GM12872 (cell line): Measurements from ENCODE around the gene F2R.

Experiments
- TF ChIP-seq, protein P1 (sequence below): IDR thresholded peaks from 3 replicates; pipeline ENCODE4 v1.5.1; 2011; ENCODE audit warnings: low read depth, mild to moderate bottlenecking, low read length, moderate library complexity; ENCODE audit not compliant: insufficient read depth

F2R gene

DNA sequence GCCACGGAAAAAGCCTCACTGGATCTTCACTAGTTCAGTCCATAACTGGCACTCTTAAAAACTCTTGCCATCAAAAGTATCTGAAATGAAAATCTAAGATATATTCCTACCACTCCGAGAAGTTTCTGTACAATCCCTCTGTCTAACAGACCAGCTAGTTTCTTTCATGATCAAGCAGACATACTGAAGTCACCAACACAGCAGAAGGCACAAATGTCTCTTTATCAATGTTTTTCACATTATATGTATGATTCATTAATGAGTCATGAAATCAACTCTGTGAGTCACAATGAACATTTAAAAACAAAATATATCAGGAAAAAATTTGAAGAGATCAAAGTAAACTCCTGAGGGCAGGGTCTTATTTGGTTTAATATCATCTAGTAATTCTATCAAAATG lies 50.8 kb downstream of the F2R start:
- TF ChIP-seq, protein P1, sequence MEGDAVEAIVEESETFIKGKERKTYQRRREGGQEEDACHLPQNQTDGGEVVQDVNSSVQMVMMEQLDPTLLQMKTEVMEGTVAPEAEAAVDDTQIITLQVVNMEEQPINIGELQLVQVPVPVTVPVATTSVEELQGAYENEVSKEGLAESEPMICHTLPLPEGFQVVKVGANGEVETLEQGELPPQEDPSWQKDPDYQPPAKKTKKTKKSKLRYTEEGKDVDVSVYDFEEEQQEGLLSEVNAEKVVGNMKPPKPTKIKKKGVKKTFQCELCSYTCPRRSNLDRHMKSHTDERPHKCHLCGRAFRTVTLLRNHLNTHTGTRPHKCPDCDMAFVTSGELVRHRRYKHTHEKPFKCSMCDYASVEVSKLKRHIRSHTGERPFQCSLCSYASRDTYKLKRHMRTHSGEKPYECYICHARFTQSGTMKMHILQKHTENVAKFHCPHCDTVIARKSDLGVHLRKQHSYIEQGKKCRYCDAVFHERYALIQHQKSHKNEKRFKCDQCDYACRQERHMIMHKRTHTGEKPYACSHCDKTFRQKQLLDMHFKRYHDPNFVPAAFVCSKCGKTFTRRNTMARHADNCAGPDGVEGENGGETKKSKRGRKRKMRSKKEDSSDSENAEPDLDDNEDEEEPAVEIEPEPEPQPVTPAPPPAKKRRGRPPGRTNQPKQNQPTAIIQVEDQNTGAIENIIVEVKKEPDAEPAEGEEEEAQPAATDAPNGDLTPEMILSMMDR, result no peak

DNA sequence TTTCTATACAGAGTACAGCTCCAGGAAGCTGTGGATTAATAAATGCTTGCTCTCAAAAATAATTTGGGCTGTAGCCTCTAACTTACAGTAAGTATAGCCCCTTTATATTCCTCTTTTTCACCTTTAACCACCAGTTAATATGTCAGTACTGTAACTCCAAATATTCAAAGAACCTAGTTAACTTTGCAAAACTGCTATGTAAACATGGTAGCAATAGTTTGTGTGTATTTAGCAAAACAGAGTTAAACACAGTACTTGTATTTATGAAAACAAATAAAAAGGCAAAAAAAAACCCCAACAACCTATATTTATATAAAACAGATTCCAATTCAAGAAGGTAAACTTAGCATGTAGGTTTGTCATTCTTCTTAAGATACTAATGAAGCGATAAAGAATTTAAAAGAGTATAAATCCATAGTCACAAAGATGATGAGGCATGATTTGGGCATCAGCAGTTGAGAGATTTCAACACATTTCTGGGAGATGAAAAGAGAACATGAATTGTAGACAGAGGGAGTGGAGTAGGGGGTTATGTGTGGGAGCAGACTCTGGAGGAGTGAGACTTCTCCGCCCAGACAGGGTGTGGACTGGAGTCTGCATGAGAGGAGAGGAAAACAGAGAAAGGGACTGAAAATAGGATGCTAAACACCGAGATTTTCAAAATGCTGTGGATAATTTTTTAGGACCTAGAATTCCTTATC lies 55.9 kb downstream of the F2R start:
- TF ChIP-seq, protein P1, result no peak

DNA sequence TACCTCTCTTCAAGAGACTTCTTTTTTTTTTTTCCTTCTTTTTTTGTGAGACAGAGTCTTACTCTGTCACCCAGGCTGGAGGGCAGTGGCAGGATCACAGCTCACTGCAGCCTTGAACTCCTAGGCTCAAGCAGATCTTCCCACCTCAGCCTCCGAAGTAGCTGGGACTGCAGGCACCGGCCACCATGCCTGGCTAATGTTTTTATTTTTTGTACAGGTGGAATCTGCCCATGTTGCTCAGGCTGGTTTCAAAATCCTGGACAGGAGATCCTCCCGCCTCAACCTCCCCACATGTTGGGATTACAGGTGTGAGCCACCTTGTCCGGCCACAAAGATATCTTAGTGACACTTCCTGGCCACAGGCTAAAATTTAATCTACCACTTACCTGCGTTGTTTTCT lies 60.0 kb downstream of the F2R start:
- TF ChIP-seq, protein P1, result no peak

DNA sequence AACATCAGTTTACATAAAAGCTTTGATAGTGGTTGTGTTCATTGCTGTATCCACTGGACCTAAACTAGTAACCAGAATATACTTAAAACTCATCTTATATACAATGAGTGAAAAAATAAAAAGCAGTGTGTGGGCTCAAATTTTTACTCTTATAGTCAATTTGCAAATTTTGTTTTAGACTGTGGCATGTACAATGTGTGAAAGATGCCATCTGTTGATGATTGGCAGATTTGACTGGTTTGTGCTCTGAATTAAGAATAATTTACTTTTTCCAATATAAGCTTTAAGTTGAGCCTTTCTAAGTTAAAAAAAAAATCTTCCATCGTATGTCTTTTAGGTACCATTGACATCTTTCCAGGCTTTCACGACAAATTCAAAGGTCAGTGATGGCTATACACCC lies 60.5 kb downstream of the F2R start:
- TF ChIP-seq, protein P1, result no peak

DNA sequence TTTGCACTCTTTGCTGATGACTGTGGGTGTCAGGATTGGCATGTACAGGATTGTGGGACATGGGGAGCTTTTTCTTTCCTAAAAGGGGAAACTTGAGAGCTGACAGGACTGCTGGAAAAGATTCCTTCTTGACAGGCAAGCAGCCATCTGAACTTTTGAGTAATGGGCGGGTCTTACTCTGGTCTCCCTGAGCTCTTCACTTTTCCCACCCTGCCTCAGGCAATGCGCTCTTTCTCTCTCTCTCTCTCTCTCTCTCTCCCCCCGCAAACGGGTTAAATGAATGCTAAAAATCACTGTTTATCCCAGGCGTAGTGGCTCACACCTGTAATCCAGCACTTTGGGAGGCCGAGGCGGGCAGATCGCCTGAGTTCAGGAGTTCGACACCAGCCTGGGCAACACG lies 65.8 kb downstream of the F2R start:
- TF ChIP-seq, protein P1, result no peak

DNA sequence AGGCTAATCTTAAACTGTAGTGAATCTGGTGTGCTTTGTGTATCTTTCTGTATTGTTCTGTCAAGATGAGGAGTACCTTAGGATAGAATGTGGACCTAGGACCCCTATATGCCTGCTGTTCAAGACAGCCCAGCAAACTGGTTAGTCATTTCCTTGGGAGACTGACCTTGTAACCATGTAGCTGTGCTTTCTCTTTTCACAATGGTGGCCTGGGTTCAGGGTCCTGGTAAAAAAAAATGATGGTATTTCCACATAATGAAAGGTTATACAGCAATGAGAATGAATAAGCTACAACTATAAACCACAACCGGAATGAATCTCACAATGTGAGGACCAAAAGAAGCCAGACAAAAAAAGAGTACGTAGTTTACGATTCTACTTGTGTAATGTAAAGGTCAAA lies 66.5 kb downstream of the F2R start:
- TF ChIP-seq, protein P1, result no peak
